Gastroesophageal sphincter (tissue), 3 donors: ENCODE measurements around the gene MED22.

Experiments
- CTCF ChIP-seq, 4 experiments: fragments of 200-600 bp in 2 of 4; fragments of 450-650 bp in 2 of 4; sonication (generic) in 1 of 4; IDR thresholded peaks; one replicate each; pipeline ENCODE4 v1.5.1; 2017 to 2019; ENCODE audit warnings: antibody characterized with exemption in 4 of 4, mild to moderate bottlenecking in 2 of 4, moderate library complexity in 2 of 4
- POLR2A ChIP-seq, 2 donors: fragments of 450-650 bp; IDR thresholded peaks; one replicate each; pipeline ENCODE4 v1.6.1; 2017; ENCODE audit warnings: antibody characterized with exemption in 2 of 2, mild to moderate bottlenecking in 2 of 2, moderate library complexity in 1 of 2

DNA sequence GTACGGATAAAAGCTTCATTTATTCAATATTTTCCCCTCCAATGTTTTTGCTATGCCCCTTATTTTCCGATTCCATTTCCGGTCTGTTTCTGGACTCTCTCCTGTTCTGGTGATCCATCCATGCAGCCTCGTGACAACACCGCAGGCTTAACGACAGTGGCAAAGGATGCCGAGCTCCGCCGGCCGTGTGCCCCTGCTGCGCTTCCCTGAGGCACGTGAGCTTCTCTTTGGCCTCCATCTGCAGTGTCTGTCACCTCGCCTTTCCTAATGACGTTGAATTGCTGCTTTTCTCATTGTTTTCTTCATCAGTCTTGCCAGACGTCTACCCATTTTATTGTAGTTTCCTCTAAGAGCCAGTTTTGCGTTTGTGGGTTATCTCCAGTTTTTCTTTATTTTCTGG is 40.6 kb downstream of the MED22 start:
- TF ChIP-seq CTCF (IDR thresholded peaks at IDR 0.05) (no peak), POLR2A (IDR thresholded peaks at IDR 0.05) (no peak)
